Caco-2 (cell line): Measurements from ENCODE around the gene RNF123. TPM values are rescaled to one million over a fixed set of nuclear protein-coding genes. Genes with fewer than 3 reads are reported as not detected.
A peak's percentile ranks its signal among the peaks of the same experiment; 100 is the strongest.

ENCODE experiments used
- BruUV-seq: library from RNA; stranded (reverse); fragments of 400-500 nt; replicated peaks from 2 replicates; lab custom pipeline; 2021; lab: Mats Ljungman, UMichigan
- CTCF ChIA-PET: fragments of 300-600 bp; sonication (Branson Sonifier 250); formaldehyde crosslinking; loops from one replicate; lab custom pipeline; 2022; ENCODE audit warnings: antibody characterized with exemption; lab: Charles Lee
- POLR2A ChIA-PET: fragments of 300-600 bp; sonication (Branson Sonifier 250); formaldehyde crosslinking; loops from one replicate; lab custom pipeline; 2022; ENCODE audit warnings: antibody characterized with exemption; lab: Charles Lee
- DNase-seq, 2 experiments: peaks; one replicate each; pipeline versions ENCODE4 v3.0.0 to v3.0.0-alpha.2; 2020 to 2022
- H3K27me3 ChIP-seq: replicated peaks from 2 replicates; pipeline ENCODE4 v1.6.0; 2011; ENCODE audit warnings: low read length; ENCODE audit not compliant: control insufficient read depth, insufficient read depth
- H3K36me3 ChIP-seq: 2 replicates; pipeline ENCODE4 v1.5.1; 2011; ENCODE audit warnings: low read length; ENCODE audit not compliant: control insufficient read depth, insufficient read depth
- H3K4me1 ChIP-seq: fragments of 250-450 bp; sonication (Bioruptor Pico); 2 replicates; pipeline ENCODE4 v1.5.1; 2020; ENCODE audit warnings: mild to moderate bottlenecking
- H3K4me3 ChIP-seq: 2 replicates; pipeline ENCODE4 v1.5.1; 2011; ENCODE audit warnings: low read depth, mild to moderate bottlenecking, control low read depth, low read length
- H3K9me3 ChIP-seq: fragments of 250-450 bp; sonication (Bioruptor Pico); 2 replicates; pipeline ENCODE4 v1.5.1; 2020; ENCODE audit warnings: mild to moderate bottlenecking, moderate library complexity
- H3K27ac Mint-ChIP-seq: one replicate; pipeline ENCODE4 v1.8.0; 2022; ENCODE audit warnings: mixed read lengths; ENCODE audit not compliant: unreplicated experiment
- H3K27me3 Mint-ChIP-seq: one replicate; pipeline ENCODE4 v1.8.0; 2022; ENCODE audit warnings: mixed read lengths; ENCODE audit not compliant: insufficient read depth, unreplicated experiment
- H3K36me3 Mint-ChIP-seq: one replicate; pipeline ENCODE4 v1.8.0; 2022; ENCODE audit warnings: mild to moderate bottlenecking, mixed read lengths; ENCODE audit not compliant: insufficient read depth, unreplicated experiment
- H3K4me1 Mint-ChIP-seq: one replicate; pipeline ENCODE4 v1.8.0; 2022; ENCODE audit warnings: low read depth, mixed read lengths; ENCODE audit not compliant: unreplicated experiment
- H3K4me3 Mint-ChIP-seq: one replicate; pipeline ENCODE4 v1.8.0; 2022; ENCODE audit warnings: mild to moderate bottlenecking, moderate library complexity, mixed read lengths; ENCODE audit not compliant: unreplicated experiment
- H3K9me3 Mint-ChIP-seq: one replicate; pipeline ENCODE4 v1.8.0; 2022; ENCODE audit warnings: mixed read lengths; ENCODE audit not compliant: unreplicated experiment
- intact Hi-C: fragments of 100-400 bp; cut with micrococcal nuclease; formaldehyde crosslinking; loops from one replicate; pipeline ENCODE4 v1.10.0; 2022; ENCODE audit not compliant: unreplicated experiment
- total RNA-seq: library from RNA; stranded (reverse); gene quantifications from 2 replicates; pipeline ENCODE4 v1.2.3, GENCODE V29; 2022
- TF ChIP-seq, protein P1 (sequence below), 2 experiments: fragments of 200-600 bp in 1 of 2; IDR thresholded peaks; 1 replicate in 1 of 2; 2 replicates in 1 of 2; pipeline versions ENCODE4 v1.5.1 to v1.8.0; 2011 to 2022; ENCODE audit warnings: antibody characterized with exemption in 1 of 2, control low read depth in 1 of 2, inconsistent platforms in 1 of 2, low read depth in 1 of 2, low read length in 1 of 2, mild to moderate bottlenecking in 1 of 2, moderate library complexity in 1 of 2; ENCODE audit not compliant: insufficient read depth in 1 of 2, severe bottlenecking in 1 of 2, unreplicated experiment in 1 of 2

The RNF123 gene
- total RNA-seq, 1 experiment from 2014 or later = 45.2 TPM

DNA sequence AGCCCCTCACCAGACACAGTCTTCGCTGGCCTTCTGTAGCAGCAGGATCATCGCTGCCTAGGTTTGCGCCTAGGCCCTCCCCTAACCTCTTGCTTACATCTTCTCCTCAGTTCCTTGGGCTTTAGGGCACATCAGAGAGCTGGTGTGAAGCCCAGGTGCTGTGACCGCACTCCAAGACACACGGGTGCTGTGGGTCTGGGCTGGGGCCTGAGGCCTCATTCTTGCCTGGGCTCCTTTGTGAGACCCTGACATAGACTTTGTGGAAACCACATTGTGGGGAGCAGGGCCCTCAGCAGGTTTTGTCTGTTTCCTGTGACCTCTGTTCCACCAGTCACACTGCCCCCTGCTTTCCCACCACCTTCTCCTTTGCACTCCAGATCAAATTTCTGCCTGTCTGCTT, 22.1 kb downstream of the RNF123 start:
- TF ChIP-seq, protein P1, sequence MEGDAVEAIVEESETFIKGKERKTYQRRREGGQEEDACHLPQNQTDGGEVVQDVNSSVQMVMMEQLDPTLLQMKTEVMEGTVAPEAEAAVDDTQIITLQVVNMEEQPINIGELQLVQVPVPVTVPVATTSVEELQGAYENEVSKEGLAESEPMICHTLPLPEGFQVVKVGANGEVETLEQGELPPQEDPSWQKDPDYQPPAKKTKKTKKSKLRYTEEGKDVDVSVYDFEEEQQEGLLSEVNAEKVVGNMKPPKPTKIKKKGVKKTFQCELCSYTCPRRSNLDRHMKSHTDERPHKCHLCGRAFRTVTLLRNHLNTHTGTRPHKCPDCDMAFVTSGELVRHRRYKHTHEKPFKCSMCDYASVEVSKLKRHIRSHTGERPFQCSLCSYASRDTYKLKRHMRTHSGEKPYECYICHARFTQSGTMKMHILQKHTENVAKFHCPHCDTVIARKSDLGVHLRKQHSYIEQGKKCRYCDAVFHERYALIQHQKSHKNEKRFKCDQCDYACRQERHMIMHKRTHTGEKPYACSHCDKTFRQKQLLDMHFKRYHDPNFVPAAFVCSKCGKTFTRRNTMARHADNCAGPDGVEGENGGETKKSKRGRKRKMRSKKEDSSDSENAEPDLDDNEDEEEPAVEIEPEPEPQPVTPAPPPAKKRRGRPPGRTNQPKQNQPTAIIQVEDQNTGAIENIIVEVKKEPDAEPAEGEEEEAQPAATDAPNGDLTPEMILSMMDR (IDR thresholded peaks at IDR 0.05; ENCODE audit: insufficient read depth in 1 of 2, low read depth in 1 of 2, low read length in 1 of 2, severe bottlenecking in 1 of 2, unreplicated experiment in 1 of 2) = no peak
- H3K9me3 Mint-ChIP-seq = no peaks in the 10 kb centered on the region
- H3K27ac Mint-ChIP-seq = no peak overlapping the region
- peaks cover 28% of the 10 kb centered on the region for H3K36me3 Mint-ChIP-seq
- BruUV-seq = no TSS peak
- ChIA-PET CTCF (interaction anchor here (1.2 kb wide), 1 partner anchor 8 kb away, joined by 3 read pairs; the partner anchor contains the start of gene AMIGO3), POLR2A (no interaction called here)
- Histone ChIP-seq H3K9me3 (no peaks in the 10 kb centered on the region), H3K4me3 (no peak overlapping the region), H3K27me3 (no peaks in the 10 kb centered on the region), H3K36me3 (no peaks in the 10 kb centered on the region), H3K4me1 (no peaks in the 10 kb centered on the region)
- no peak for DNase-seq
- H3K27me3 Mint-ChIP-seq = no peaks in the 10 kb centered on the region
- intact Hi-C loops = no loop called here
- H3K4me3 Mint-ChIP-seq = no peak overlapping the region
- H3K4me1 Mint-ChIP-seq = no peaks in the 10 kb centered on the region

DNA sequence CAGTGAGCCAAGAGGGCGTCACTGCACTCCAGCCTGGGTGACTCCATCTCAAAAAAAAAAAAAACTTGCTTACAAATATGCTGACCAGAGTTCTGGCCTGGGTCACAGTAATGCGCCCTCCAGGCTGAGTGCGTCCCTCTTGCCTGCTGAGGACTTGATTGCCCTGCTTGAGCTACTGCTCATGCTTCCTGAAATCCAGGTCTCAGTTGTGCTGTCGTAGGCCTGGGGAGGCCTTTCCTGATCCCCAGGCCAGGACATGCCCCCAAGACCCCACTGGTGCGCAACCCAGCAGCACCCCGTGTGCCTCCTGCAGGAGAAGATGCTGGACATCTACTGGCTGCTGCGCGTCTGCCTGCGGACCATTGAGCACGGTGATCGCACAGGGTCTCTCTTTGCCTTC, 22.8 kb downstream of the RNF123 start:
- DNase-seq = no peak
- no TSS peak for BruUV-seq
- ChIA-PET CTCF (no interaction called here), POLR2A (no interaction called here)
- no peak overlapping the region for H3K4me3 ChIP-seq
- TF ChIP-seq, protein P1 (IDR thresholded peaks at IDR 0.05; ENCODE audit: insufficient read depth in 1 of 2, low read depth in 1 of 2, low read length in 1 of 2, severe bottlenecking in 1 of 2, unreplicated experiment in 1 of 2) = no peak
- H3K9me3 Mint-ChIP-seq = no peaks in the 10 kb centered on the region
- no peak overlapping the region for H3K4me3 Mint-ChIP-seq
- no peaks in the 10 kb centered on the region for H3K9me3 ChIP-seq
- no peak overlapping the region for H3K27ac Mint-ChIP-seq
- intact Hi-C loops = no loop called here
- H3K4me1 ChIP-seq = no peaks in the 10 kb centered on the region
- no peaks in the 10 kb centered on the region for H3K36me3 ChIP-seq
- no peaks in the 10 kb centered on the region for H3K27me3 Mint-ChIP-seq
- no peaks in the 10 kb centered on the region for H3K27me3 ChIP-seq
- no peaks in the 10 kb centered on the region for H3K4me1 Mint-ChIP-seq
- peaks cover 28% of the 10 kb centered on the region for H3K36me3 Mint-ChIP-seq

DNA sequence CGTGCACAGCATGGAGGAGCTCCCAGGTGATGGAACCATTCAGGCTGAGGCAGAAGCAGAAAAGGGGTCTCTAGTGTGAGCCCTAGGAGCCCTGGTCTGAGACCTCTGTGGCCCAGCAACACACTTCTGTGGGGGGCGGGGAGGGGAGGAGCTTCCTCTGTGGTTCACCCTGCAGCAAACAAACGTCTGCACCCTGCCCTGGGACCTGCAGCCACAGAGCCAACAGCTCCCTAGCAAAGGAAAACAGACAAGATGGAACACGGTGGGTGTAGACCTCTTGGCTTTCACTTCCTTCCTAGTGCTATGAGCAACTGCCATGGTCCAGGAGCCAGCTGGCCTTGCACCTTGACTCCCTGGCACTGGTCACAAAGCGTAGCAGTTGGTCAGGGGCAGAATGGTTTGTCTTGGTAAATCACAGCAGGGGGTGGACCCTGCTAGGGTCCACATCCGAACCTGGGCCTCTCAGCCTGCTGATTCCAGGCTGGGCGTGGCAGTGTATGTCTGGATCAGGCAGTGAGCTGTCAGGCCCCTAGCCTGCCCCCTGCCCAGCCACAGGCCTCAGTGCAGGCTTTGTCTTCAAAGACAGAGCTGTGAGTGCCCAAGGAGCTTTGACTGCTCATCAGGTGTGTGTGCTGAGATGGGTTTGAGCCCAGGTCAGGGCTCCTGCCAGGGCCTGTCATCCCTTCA, 23.4 kb downstream of the RNF123 start:
- Mint-ChIP-seq H3K4me1 (no peaks in the 10 kb centered on the region), H3K4me3 (no peak overlapping the region), H3K27me3 (no peaks in the 10 kb centered on the region), H3K36me3 (peaks cover 28% of the 10 kb centered on the region), H3K9me3 (no peaks in the 10 kb centered on the region), H3K27ac (no peak overlapping the region)
- POLR2A ChIA-PET = no interaction called here
- H3K4me3 ChIP-seq = no peak overlapping the region
- BruUV-seq = no TSS peak
- CTCF ChIA-PET = interaction anchor here (0.7 kb wide), 1 partner anchor 9 kb away, joined by 4 read pairs; no protein-coding TSS in a partner anchor
- H3K9me3 ChIP-seq = no peaks in the 10 kb centered on the region
- DNase-seq = peak in 1 of 2 experiments; percentile 30
- TF ChIP-seq, protein P1 (IDR thresholded peaks at IDR 0.05; ENCODE audit: insufficient read depth in 1 of 2, low read depth in 1 of 2, low read length in 1 of 2, severe bottlenecking in 1 of 2, unreplicated experiment in 1 of 2) = no peak
- no peaks in the 10 kb centered on the region for H3K4me1 ChIP-seq
- no peaks in the 10 kb centered on the region for H3K27me3 ChIP-seq
- no peaks in the 10 kb centered on the region for H3K36me3 ChIP-seq
- intact Hi-C loops = no loop called here
